Astrocyte (in vitro differentiated cells and primary cell): Measurements from ENCODE around the gene POLR2L.

Experiments
- CTCF ChIP-seq: IDR thresholded peaks from 2 replicates; pipeline ENCODE4 v1.5.1; 2011; ENCODE audit warnings: low read depth, mild to moderate bottlenecking, inconsistent platforms, low read length, moderate library complexity; ENCODE audit not compliant: insufficient read depth
- EZH2 ChIP-seq: IDR thresholded peaks from 2 replicates; pipeline ENCODE4 v1.6.1; 2012; ENCODE audit warnings: mild to moderate bottlenecking, low read length, inconsistent platforms; ENCODE audit not compliant: insufficient read depth

- TF ChIP-seq EZH2 = no peak
- no peak for TF ChIP-seq CTCF
Observed at GRCh38 chr11:832529-833113, 9.7 kb downstream of the POLR2L start, which contains the start of gene CD151.
